Measurements from ENCODE around the gene WTAP.
"Not testable (repeated sequence)": the region's sequence is repeated elsewhere in the genome, so short reads cannot be mapped to it uniquely, and the experiment has no call there.

WTAP gene

DNA sequence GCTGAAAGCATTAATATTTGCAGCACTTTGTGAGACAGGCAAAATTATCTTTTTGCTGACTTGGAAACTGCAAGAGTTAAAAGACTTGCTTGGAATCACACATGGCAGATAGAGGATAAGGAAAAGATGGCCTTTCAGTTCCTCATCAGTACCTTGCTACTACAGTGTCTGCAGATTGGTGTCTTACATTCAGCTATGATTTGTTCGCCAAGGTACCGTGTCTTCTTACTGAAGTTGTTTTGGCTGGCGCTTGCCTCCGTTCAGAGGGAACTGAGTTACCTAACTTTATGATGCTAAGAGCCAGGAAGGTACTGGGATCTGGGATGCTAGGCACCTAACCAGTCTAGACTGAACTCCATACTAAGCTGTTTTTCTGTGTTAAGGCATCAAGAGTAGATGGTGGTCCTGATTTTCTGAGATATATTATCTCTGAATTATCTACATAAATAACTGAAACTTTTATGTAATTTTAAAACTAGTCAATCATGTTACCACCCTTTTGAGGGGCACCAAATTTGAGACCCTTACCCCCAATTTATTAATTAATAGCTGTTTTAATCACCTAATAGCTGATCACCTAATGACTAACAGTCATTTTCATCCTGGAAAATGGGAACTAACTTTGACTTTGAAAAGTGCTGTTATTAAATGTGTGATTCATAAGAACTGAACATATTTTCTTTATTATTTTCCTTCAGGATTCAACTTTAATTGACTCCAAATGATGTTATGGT, 2.5 kb downstream of the WTAP start:
- DNase-seq = no peak

DNA sequence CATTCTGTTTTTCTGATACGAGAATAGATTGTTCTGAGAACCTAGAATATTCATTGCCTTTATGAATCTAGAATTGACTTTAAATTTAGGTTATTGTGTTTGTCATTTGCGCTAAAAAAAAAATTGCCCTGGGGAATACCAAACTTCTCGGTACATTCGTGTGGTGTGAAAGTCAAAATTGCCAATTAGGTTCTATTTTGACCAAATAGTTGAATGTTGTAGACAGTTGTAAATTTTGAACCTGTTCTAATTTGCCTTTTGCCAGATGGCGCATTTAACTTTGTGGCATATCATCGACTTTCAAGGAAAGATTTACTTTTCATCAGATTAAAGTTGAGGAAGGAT, 3.0 kb downstream of the WTAP start:
- no peak for DNase-seq

DNA sequence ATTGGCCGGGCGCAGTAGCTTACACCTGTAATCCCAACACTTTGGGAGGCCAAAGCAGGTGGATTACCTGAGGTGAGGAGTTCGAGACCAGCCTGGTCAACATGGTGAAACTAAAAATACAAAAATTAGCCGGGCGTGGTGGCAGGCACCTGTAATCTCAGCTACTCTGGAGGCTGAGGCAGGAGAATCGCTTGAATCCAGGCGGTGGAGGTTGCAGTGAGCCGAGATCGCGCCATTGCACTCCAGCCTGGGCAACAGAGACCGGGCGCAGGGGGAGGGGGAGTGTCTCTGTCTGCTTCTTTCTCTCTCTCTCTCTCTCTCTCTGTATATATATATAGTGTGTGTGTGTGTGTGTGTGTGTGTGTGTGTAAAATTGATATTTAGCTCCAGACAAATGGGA, 5.2 kb downstream of the WTAP start:
- not testable (repeated sequence) for DNase-seq

DNA sequence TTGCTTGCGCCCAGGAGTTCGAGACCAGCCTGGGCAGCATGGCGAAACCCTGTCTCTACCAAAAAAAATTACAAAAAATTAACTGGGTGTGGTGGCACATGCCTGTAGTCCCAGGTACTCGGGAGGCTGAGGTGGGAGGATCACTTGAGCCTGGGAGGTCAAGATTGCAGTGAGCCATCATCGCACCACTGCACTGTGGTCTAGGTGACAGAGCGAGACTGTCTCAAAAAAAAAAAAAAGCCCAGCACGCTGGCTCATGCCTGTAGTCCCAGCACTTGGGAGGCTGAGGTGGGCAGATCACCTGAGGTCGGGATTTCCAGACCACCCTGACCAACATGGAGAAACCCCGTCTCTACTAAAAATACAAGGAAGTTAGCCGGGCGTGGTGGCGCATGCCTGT, 6.1 kb downstream of the WTAP start:
- DNase-seq = not testable (repeated sequence)

DNA sequence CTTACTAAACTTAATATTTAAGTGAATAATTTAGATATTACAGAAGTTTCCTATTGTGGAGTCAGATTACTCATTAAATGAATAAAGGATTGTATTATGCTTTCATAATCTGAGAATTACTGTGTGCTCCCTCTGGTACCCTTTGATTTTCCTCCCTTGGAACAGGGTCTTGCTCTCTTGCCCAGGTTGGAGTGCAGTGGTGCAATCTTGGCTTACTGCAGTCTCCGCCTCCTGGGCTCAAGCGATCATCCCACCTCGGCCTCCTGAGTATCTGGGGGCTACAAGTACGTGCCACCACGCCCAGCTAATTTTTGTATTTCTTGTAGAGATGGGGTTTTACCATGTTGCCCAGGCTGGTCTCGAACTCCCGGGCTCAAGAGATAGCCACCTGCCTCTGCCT, 9.6 kb downstream of the WTAP start:
- no peak for DNase-seq

DNA sequence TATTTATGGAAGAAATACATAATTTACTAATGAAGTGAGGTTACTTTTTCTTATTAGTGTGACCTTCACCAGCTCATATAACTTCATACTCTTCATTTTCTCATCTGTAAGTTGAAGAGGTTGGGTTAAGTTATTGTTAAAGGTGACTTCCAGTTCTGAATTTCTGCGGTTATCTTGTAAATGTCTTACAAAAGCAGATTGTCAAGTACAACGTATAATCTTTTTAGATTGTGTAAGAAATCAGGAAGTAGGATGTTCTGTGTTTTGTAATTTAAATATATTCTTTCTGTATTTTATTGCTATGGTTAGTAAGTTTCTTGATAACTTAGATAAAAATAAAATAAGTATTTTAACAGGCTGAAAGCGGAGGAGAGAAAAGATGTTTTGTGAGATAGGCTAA, 12.0 kb downstream of the WTAP start:
- no peak for DNase-seq

DNA sequence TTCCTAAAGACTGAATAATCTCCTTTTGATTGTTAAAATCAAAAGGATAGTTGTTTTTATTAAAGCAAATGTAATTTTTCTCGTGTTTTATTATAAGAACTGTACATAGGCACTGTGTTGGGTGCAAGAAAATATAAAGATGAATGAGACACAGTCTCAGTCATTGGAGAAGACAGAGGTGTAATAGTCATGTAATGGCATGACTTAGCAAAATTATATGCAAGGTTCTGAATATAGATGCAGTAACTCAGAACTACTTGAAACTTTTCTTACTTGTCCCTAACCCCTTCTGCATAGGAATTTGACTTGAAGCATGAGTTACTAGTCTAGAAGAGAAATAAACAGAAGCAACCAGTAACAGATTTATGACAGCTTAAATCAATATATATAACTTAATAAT, 14.9 kb downstream of the WTAP start:
- no peak for DNase-seq

DNA sequence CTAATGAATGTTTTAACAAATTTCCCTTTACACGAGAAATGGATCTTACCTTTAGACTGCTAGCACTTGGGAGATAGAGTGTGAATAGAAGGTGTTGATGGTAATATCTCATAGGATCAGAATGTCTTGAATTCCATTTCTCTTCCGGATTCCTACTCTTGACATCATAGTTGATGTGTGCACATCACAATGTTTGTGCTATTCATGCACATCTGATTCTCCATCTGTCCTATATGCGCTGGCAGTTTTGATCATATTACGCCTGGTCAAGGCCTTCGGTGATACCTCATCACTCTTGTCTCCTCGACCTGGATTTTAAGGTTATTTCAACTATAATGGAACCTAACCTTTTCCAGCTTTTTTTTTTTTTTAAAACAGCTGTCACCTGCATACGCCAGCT, 17.8 kb downstream of the WTAP start:
- DNase-seq = no peak

DNA sequence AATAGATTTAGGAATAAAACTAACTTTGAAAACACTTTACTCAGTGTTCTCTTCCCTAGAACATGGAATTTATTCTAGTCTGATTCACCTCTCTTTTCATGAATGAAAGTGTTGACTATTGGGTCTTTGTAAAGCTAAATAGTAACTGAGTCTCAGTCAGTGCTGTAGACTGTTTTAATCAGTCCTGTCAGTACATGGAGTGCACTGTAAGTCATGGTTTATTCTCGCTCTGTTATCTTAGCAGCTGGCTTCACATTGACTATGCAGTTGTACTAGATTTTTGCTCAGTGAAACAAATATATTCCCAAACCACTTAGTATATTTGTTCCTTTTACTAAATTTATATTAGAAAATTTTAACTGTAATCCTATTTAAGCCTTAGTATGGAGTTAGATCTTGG, 19.5 kb downstream of the WTAP start:
- DNase-seq = no peak

DNA sequence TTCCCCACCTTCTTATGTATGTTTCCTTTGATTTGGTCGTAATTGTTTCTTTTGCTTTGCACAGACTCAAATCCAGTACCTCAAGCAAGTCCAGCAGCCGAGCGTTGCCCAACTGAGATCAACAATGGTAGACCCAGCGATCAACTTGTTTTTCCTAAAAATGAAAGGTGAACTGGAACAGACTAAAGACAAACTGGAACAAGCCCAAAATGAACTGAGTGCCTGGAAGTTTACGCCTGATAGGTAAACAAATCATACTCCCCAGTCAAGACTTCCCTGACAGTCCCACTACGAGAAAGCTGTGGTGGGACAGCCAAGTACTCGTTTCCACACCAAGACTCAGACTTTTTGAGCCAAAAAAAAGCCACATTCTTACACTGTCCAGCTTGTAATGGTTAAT, 20.8 kb downstream of the WTAP start:
- not testable (repeated sequence) for DNase-seq

DNA sequence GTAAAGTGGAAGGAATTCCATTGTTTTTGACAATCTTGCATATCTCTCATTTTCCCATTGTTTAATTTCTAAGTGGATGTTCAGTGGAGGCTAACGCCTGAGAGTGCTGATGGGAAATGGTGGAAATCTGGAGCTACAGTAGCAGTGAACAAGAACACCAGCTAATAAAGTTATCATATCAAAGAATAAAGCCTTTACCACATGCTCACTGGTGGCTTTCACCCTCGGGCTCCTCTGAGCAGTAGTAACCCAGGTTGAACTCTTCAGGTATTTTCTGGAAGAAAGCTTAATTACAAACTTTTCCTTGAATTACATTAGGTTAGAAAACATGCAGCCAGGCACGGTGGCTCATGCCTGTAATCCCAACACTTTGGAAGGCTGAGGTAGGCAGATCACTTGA, 24.1 kb downstream of the WTAP start:
- DNase-seq = no peak

DNA sequence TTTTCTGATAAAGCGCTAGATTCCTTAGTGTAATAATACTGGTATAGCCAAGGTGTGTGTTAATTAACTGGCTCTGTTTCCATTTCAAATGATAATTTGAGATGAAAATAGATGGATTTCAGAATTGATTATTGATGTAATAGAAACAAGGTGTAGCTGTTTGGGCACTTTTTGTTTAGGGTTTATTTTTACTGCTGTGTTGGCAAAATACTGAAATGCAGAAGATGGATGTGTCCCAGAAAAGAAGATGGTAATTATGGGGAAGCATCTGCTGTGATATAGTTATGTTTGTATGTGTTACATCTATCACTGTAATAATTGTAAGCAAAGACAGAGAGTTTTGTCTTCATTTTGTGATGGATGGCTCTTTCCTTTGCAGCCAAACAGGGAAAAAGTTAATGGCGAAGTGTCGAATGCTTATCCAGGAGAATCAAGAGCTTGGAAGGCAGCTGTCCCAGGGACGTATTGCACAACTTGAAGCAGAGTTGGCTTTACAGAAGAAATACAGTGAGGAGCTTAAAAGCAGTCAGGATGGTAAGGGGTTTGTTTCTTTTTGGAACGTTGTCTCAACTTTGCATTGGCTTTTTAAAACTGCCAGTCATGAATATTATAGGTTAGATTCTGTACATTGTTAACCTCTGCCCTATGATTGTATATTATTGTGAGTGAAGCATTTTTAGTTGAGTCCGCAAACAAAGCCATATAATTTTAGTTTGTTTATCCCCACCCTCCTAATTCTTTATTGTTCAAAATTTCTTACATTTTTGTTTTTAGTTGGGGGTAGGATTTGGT, 26.0 kb downstream of the WTAP start:
- DNase-seq = no peak

DNA sequence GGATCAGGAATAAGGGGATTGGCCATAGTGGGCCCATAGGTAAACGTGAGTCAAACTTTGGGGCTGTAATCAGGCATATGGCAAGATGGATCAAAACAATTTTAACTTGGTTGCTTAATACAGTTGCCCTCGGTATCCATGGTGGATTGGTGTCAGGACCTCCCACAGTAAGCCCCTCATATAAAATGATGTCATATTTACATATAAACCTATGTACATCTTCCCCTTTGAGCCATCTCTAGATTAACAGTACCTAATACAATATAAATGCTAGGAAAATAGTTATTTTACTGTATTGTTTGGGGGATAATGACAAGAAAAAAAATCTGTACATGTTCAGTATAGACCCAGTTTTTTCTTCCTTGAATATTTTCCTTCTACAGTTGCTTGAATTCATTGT, 27.1 kb downstream of the WTAP start:
- DNase-seq = no peak

DNA sequence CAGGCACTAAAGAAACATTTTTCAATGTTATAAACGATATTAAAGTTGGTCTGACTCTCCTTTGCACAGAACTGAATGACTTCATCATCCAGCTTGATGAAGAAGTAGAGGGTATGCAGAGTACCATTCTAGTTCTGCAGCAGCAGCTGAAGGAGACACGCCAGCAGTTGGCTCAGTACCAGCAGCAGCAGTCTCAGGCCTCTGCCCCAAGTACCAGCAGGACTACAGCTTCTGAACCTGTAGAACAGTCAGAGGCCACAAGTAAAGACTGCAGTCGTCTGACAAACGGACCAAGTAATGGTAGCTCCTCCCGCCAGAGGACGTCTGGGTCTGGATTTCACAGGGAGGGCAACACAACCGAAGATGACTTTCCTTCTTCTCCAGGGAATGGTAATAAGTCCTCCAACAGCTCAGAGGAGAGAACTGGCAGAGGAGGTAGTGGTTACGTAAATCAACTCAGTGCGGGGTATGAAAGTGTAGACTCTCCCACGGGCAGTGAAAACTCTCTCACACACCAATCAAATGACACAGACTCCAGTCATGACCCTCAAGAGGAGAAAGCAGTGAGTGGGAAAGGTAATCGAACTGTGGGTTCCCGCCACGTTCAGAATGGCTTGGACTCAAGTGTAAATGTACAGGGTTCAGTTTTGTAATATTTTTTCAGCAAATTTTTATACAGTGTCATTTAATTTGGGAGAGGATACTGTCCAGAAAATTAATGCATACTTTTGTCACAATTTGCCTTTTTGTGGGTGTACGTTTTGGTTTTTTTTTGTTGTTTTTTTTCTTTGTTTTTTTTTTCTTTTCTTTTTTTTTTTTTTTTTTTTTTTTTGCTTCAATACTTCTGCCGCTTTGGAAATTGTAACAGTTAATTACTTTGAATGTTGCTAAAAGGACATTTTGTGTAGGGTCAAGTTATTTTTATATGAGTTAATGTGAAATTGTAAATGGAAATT, 27.9 kb downstream of the WTAP start:
- DNase-seq = peak; percentile 45

DNA sequence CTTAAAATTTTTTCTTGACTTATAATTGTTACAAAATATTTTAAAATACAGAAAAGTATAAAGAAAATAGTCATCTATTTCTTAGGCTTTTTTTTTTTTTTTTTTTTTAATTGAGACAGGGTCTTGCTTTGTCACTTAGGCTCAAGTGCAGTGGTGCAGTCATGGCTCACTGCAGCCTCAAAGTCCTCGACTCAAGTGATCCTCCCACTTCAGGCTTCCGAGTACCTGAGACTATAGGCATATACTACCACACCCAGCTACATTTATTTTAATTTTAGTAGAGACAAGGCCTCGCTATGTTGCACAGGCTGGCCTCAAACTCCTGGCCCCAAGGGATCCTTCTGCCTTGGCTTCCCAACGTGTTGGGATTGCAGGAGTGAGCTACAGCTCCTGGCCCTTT, 29.2 kb downstream of the WTAP start:
- peak; percentile 90 for DNase-seq

DNA sequence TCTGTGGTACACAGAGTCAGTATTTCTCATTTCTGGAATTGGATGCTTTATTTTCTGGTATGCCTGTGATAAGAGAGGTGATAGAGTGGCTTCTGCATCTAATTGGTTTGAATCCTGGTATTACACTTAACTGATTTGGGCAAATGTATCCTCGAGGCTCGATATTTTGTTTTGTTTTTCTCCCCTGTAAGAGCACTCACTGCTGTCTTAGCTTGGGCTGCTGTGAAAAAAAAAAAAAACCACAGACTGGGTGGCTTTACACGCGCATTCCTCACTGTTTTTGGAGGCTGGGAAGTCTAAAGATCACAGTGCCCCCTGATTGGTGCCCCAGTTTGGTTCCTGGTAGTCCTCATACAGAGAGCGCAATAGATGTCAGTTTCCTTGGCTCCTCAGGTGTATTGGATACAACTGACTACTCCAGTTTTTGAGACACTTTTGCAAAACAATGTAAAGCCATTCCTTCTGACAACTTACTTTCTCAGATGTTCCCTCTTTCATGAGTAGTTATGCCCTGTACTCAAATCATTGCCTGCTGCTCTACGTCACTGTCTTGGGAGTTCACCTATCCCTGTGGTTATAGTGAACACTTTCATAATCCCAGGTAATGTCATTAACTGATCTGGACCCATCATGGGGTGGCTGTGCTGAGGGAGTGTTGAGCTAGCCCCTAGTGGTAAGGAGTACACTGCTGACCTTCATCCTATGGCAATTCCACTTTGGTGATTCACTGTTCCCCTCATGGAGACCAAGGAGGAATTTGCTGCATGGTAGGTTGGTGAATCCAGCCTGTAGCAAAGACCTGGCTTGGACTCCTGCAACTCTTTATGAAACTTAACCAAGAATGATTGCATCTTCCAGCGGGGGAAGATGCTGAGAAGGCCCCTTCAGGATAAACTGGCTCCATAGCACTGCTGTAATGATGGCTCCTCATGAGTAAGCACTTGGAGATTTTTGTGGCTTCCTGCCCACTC, 31.0 kb downstream of the WTAP start:
- DNase-seq = no peak

DNA sequence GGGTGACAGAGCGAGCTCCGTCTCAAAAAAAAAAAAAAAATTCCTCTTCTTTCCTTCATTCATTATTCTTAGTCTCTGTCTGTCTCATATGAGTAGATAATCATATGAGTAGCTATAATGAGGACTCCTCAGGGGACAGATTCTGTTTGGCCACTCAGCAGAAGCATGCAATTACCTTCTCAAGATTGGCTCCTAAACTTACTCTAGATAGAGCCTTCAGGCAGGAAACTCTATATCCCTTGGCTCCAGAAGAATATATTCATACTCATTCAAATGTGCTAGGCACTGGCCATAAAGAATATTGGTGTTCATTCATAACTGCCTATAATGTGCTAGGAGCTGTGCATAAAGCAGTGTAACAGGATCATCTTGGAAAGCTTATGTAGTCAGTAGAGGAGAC, 32.3 kb downstream of the WTAP start:
- DNase-seq = no peak

DNA sequence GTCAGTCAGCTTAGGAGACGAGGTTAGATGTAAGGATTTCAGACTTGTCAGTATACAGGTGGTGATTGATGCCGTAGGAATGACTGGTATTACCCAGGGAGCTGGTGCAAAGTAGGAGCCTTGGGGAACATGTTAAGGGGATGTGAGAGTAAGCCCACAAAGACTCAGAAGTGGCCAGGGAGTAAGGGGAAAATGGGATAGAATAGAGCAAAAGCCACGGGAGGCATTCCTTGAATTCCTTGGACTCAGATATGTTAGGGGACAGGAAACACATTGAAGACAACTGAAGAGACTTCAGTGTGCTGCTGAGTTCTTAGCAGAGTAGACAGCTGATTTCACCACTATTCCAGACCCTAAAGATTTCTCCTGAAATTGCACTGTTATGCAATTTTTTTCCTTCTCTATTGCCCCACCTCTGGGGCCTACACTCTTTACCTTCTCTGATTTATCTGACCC, 33.3 kb downstream of the WTAP start:
- no peak for DNase-seq

DNA sequence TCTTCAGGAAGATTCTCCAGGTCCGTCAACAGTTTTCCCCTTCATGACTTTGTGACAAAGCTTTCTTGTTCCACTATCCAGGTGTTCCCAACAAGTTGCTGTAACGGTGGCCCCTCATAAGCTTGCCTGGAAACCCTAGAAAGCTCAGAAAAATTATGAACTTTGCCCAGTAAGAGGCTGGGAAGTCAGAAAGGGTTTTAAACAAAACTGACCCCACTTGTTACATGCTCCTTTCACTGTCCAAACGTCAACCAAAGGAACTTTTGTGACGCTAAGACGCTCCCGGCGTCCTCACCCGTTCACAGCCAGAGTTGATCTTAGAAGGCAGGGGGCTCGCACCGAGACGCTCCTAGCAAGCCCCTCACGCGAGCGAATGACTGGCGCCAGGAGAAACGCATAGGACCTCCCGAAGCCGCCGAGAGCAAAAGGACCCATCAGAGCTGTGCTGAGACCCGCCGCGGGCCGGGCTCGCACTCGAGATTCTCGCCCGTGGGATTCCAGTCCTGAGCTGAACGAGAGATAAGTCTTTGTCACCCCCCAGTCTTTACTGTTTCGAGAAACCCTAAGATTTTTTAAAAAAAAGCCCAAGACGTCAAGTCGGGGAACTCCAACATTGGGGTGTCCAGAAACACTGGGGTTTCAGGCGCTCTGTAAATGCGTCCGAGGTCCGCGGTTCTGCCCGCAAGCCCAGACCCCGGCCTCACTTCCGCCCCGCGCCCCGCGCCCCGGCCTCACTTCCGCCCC, 34.0 kb downstream of the WTAP start:
- DNase-seq = peak; percentile 51

DNA sequence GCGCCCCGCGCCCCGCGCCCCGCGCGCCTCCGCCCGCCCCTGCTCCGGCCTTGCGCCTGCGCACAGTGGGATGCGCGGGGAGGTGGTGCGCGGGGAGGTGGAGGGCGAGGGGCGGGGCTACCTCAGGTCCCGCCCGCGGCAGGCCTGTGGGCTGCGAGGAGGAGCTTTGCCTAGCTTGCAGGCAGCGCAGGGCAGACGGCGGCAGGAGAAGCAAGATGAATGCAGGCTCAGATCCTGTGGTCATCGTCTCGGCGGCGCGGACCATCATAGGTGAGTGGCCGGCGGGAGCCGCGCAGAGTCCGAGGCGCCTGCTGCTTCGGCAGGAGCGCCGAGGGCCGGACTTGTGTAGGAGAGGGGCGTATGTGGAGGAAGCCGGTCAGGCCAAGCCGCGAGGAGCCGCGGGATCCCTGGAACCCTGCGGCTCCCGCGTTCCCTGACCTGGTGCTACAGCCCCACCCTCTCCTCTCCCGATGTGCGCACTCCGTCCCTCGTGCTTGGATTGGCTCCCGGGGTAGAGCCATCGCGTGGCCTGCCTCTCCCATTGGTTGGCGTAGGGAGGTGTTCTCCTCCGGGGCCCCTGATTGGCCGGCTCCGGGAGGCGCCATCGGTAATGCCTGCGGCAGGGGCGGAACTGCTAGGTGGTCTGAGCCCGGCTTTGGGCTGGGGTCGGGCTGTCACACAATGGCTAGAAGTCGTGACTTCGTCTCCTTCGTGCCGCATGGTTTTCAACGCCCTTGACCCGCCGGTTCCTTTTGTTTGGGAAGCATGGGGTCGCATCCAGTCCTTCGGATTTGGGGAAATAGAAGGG, 34.8 kb downstream of the WTAP start, which contains the start of gene ACAT2:
TSS of gene ACAT2 (plus strand) at position 173 of the 808 bp plus-strand sequence. CDS start at position 216, 43 bp downstream.
- DNase-seq = peak; percentile 88
